Medulla oblongata (tissue), 1 donor: ENCODE data around the gene MAN2A2.
"Not testable (repeated sequence)": the region's sequence is repeated elsewhere in the genome, so short reads cannot be mapped to it uniquely, and the experiment has no call there.

Experiments
- DNase-seq: peaks from one replicate; pipeline ENCODE4 v3.0.0-alpha.2; 2015; ENCODE audit errors: extremely low spot score

Gene MAN2A2

GRCh38 chr15:90918034-90918788, 15.1 kb downstream of the MAN2A2 start:
- no peak for DNase-seq

- DNase-seq, result no peak
Observed at GRCh38 chr15:90918835-90919234, 15.7 kb downstream of the MAN2A2 start.

- no peak for DNase-seq
Observed at GRCh38 chr15:90921887-90922286, 18.8 kb downstream of the MAN2A2 start.

GRCh38 chr15:90922712-90923322, 19.7 kb downstream of the MAN2A2 start:
- DNase-seq, result not testable (repeated sequence)

- DNase-seq, result no peak
Observed at GRCh38 chr15:90924375-90924774, 21.3 kb downstream of the MAN2A2 start.

- not testable (repeated sequence) for DNase-seq
Observed at GRCh38 chr15:90926766-90927165, 23.7 kb downstream of the MAN2A2 start.

- not testable (repeated sequence) for DNase-seq
Observed at GRCh38 chr15:90928106-90928505, 25.0 kb downstream of the MAN2A2 start.

- DNase-seq, result no peak
Observed at GRCh38 chr15:90929246-90930019, 26.3 kb downstream of the MAN2A2 start.

- no peak for DNase-seq
Observed at GRCh38 chr15:90930861-90931574, 27.9 kb downstream of the MAN2A2 start.

GRCh38 chr15:90931575-90931827, 28.4 kb downstream of the MAN2A2 start:
- no peak for DNase-seq

GRCh38 chr15:90931828-90932659, 28.9 kb downstream of the MAN2A2 start, which contains the start of gene HDDC3:
Gene HDDC3, minus strand, starts transcription at chr15:90932549. Its CDS starts 9 bp downstream, at chr15:90932540.
- peak; percentile 85 for DNase-seq

- no peak for DNase-seq
Observed at GRCh38 chr15:90932660-90932991, 29.5 kb downstream of the MAN2A2 start.

- DNase-seq, result no peak
Observed at GRCh38 chr15:90933301-90933700, 30.2 kb downstream of the MAN2A2 start.

GRCh38 chr15:90934256-90934948, 31.3 kb downstream of the MAN2A2 start:
- DNase-seq, result peak; percentile 94

- DNase-seq, result peak; percentile 93
Observed at GRCh38 chr15:90934949-90935751, 32.0 kb downstream of the MAN2A2 start, which contains the start of gene UNC45A. Gene UNC45A, plus strand, starts transcription at chr15:90935285. Its CDS starts 40 bp downstream, at chr15:90935325.

GRCh38 chr15:90936823-90937222, 33.7 kb downstream of the MAN2A2 start:
- DNase-seq, result no peak

- no peak for DNase-seq
Observed at GRCh38 chr15:90938261-90938660, 35.2 kb downstream of the MAN2A2 start.

GRCh38 chr15:90939756-90940155, 36.7 kb downstream of the MAN2A2 start:
- no peak for DNase-seq

GRCh38 chr15:90941038-90941437, 37.9 kb downstream of the MAN2A2 start:
- no peak for DNase-seq
